ENCODE data around the gene PTDSS2.
"Not testable (repeated sequence)": the region's sequence is repeated elsewhere in the genome, so short reads cannot be mapped to it uniquely, and the experiment has no call there.

DNA sequence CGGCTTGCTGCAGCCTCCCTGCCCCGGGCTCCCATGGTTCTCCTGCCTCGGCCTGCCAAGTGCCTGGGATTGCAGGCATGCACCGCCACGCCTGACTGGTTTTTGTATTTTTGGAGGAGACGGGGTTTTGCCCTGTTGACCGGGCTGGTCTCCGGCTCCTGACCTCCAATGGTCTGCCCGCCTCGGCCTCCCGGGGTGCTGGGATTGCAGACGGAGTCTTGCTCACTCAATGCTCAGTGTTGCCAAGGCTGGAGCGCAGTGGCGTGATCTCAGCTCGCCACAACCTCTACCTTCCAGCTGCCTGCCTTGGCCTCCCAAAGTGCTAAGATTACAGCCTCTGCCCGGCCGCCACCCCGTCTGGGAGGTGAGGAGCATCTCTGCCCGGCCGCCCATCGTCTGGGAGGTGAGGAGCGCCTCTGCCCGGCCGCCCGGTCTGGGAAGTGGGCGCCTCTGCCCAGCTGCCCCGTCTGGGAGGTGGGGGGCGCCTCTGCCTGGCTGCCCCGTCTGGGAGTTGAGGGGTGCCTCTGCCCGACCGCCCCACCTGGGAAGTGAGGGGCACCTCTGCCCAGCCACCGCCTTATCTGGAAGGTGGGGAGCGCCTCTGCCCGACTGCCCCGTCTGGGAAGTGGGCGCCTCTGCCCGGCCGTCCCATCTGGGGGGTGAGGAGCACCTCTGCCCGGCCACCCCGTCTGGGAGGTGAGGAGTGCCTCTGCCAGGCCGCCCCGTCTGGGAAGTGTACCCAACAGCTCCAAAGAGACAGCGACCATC lies 67.0 kb downstream of the PTDSS2 start:
- TF ChIP-seq, protein P1, sequence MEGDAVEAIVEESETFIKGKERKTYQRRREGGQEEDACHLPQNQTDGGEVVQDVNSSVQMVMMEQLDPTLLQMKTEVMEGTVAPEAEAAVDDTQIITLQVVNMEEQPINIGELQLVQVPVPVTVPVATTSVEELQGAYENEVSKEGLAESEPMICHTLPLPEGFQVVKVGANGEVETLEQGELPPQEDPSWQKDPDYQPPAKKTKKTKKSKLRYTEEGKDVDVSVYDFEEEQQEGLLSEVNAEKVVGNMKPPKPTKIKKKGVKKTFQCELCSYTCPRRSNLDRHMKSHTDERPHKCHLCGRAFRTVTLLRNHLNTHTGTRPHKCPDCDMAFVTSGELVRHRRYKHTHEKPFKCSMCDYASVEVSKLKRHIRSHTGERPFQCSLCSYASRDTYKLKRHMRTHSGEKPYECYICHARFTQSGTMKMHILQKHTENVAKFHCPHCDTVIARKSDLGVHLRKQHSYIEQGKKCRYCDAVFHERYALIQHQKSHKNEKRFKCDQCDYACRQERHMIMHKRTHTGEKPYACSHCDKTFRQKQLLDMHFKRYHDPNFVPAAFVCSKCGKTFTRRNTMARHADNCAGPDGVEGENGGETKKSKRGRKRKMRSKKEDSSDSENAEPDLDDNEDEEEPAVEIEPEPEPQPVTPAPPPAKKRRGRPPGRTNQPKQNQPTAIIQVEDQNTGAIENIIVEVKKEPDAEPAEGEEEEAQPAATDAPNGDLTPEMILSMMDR (IDR thresholded peaks at IDR 0.05): not testable (repeated sequence)
- TF ChIP-seq POLR2A (IDR thresholded peaks at IDR 0.05): not testable (repeated sequence)

All from heart left ventricle (tissue), 13 donors.